HepG2 (cell line): Measurements from ENCODE around the gene CCDC91. TPM values are rescaled to one million over a fixed set of nuclear protein-coding genes. Genes with fewer than 3 reads are reported as not detected.

Experiments
- ATAC-seq: fragments of 200-7000 bp; cut with Tn5 transposase; 3 replicates; pipeline ENCODE4 v1.9.1; 2020; ENCODE audit warnings: mild to moderate bottlenecking, moderate library complexity
- BruUV-seq: library from RNA; stranded (reverse); fragments of 400-500 nt; replicated peaks from 2 replicates; lab custom pipeline; 2021; lab: Mats Ljungman, UMichigan
- CTCF ChIA-PET: fragments of 300-600 bp; formaldehyde crosslinking; extraction: SDS; loops from one replicate; lab custom pipeline; 2021; ENCODE audit warnings: low total read pairs, inconsistent platforms, low intra/inter-chr PET ratio; lab: Yijun Ruan, JAX
- POLR2A ChIA-PET: fragments of 350-600 bp; sonication (Branson Sonifier 250); formaldehyde crosslinking; loops from one replicate; lab custom pipeline; 2020; ENCODE audit warnings: antibody characterized with exemption, inconsistent platforms; lab: Yijun Ruan, JAX
- DNase-seq: peaks from one replicate; pipeline ENCODE4 v3.0.0-alpha.2; 2015; ENCODE audit warnings: low spot score
- FAIRE-seq: peaks from 3 replicates; lab custom pipeline; 2011; peaks lifted over from hg19 to GRCh38; lab: Jason Lieb, UNC
- H2AFZ ChIP-seq: one replicate; pipeline ENCODE4 v1.6.1; 2011; ENCODE audit warnings: low read length, inconsistent platforms
- H3K27ac ChIP-seq: fragments of 300-600 bp; 3 replicates; pipeline ENCODE4 v1.8.0; 2011; ENCODE audit warnings: mixed run types, mild to moderate bottlenecking, mixed read lengths, low read length, inconsistent platforms; ENCODE audit not compliant: insufficient read depth; ENCODE audit errors: extremely low read length
- H3K27me3 ChIP-seq, 2 experiments: fragments of 200-600 bp in 1 of 2; 2 replicates in 1 of 2; 3 replicates in 1 of 2; pipeline versions ENCODE4 v1.6.0 to v1.8.0; 2011; ENCODE audit warnings: low read length in 2 of 2, mild to moderate bottlenecking in 2 of 2, moderate library complexity in 2 of 2, inconsistent platforms in 1 of 2; ENCODE audit not compliant: insufficient read depth in 2 of 2, control insufficient read depth in 1 of 2
- H3K36me3 ChIP-seq, 2 experiments: fragments of 200-600 bp in 1 of 2; replicated peaks in 1 of 2; 2 replicates in 1 of 2; 3 replicates in 1 of 2; pipeline versions ENCODE4 v1.5.1 to v1.8.0; 2011; ENCODE audit warnings: low read length in 2 of 2, inconsistent platforms in 1 of 2; ENCODE audit not compliant: insufficient read depth in 2 of 2, control insufficient read depth in 1 of 2
- H3K4me1 ChIP-seq: 2 replicates; pipeline ENCODE4 v1.5.1; 2012; ENCODE audit warnings: low read length, inconsistent platforms; ENCODE audit not compliant: insufficient read depth
- H3K4me2 ChIP-seq: 2 replicates; pipeline ENCODE4 v1.6.0; 2011; ENCODE audit warnings: low read depth, low read length, inconsistent platforms
- H3K4me3 ChIP-seq, 3 experiments: fragments of 200-600 bp in 1 of 3; sonication (generic), shearing (Covaris generic) in 1 of 3; replicated peaks in 1 of 3; 2 replicates each; pipeline ENCODE4 v1.5.1; 2011 to 2016; ENCODE audit warnings: low read length in 3 of 3, inconsistent platforms in 2 of 3, low read depth in 2 of 3, mild to moderate bottlenecking in 2 of 3, control low read depth in 1 of 3, mixed read lengths in 1 of 3; ENCODE audit not compliant: insufficient read depth in 1 of 3
- H3K79me2 ChIP-seq: one replicate; pipeline ENCODE4 v1.6.1; 2011; ENCODE audit warnings: low read length, inconsistent platforms; ENCODE audit not compliant: insufficient read depth
- H3K9ac ChIP-seq: 2 replicates; pipeline ENCODE4 v1.6.0; 2011; ENCODE audit warnings: mild to moderate bottlenecking, low read depth, low read length, inconsistent platforms; ENCODE audit not compliant: insufficient read depth
- H3K9me3 ChIP-seq: 2 replicates; pipeline ENCODE4 v1.5.1; 2012; ENCODE audit warnings: mild to moderate bottlenecking, low read length
- H4K20me1 ChIP-seq: 2 replicates; pipeline ENCODE4 v1.6.0; 2011; ENCODE audit warnings: inconsistent platforms, mild to moderate bottlenecking, low read length, moderate library complexity; ENCODE audit not compliant: insufficient read depth
- CBFB ChIP-seq: sonication (generic); formaldehyde crosslinking; IDR thresholded peaks from 2 replicates; pipeline ENCODE4 v1.4.0; 2020; ENCODE audit warnings: missing genetic modification reagents
- JUND ChIP-seq: sonication (generic); formaldehyde crosslinking; IDR thresholded peaks from 2 replicates; pipeline ENCODE4 v1.8.0; 2022; ENCODE audit warnings: mild to moderate bottlenecking, missing genetic modification reagents
- SALL1 ChIP-seq: sonication (generic); formaldehyde crosslinking; IDR thresholded peaks from 2 replicates; pipeline ENCODE4 v1.8.0; 2022; ENCODE audit warnings: mild to moderate bottlenecking, missing genetic modification reagents
- TIGD3 ChIP-seq: sonication (generic); formaldehyde crosslinking; IDR thresholded peaks from 2 replicates; pipeline ENCODE4 v1.5.1; 2020; ENCODE audit warnings: mild to moderate bottlenecking, missing genetic modification reagents, borderline replicate concordance
- ZFP36 ChIP-seq: fragments of 150-350 bp; IDR thresholded peaks from 2 replicates; pipeline ENCODE4 v1.6.1; 2018; ENCODE audit warnings: borderline replicate concordance, low read length, low read depth; ENCODE audit not compliant: partially characterized antibody
- ZNF251 ChIP-seq: sonication (generic); formaldehyde crosslinking; IDR thresholded peaks from 2 replicates; pipeline ENCODE4 v1.9.0; 2021; ENCODE audit warnings: mild to moderate bottlenecking, missing genetic modification reagents
- ZNF790 ChIP-seq: sonication (generic); formaldehyde crosslinking; IDR thresholded peaks from 2 replicates; pipeline ENCODE4 v1.8.0; 2022; ENCODE audit warnings: missing genetic modification reagents, mild to moderate bottlenecking, borderline replicate concordance
- WGBS: methylation state at CpG from one replicate; pipeline ENCODE4 v1.1.6; 2017; ENCODE audit warnings: low lambda C conversion rate; 5-methylcytosine and 5-hydroxymethylcytosine counted together
- in situ Hi-C: cut with HindIII; loops from 2 replicates; pipeline ENCODE4 v1.10.0; 2017; ENCODE audit warnings: low pct_unique_long_range_greater_than_20kb; ENCODE audit not compliant: extremely low pct_ligation_motif_present
- intact Hi-C: fragments of 100-400 bp; cut with micrococcal nuclease; formaldehyde crosslinking; loops from one replicate; pipeline ENCODE4 v1.10.0; 2022; ENCODE audit not compliant: unreplicated experiment
- polyA plus RNA-seq, 8 experiments: library from polyadenylated mRNA; depleted of rRNA in 3 of 8; stranded (reverse) in 7 of 8; unstranded in 1 of 8; fragments of >200 nt; fragmentation: Illumina TruSeq in 4 of 8; extraction: Trizol in 4 of 8; gene quantifications; 2 replicates each; pipeline versions ENCODE4 v1.2.1 to v1.2.3, GENCODE V29; 2011 to 2016; ENCODE audit warnings: low read depth in 4 of 8, missing spikeins in 1 of 8, mixed read lengths in 1 of 8; ENCODE audit not compliant: insufficient read depth in 1 of 8
- total RNA-seq, 5 experiments: library from RNA; depleted of rRNA; stranded (reverse); fragments of >200 nt; fragmentation: Illumina TruSeq; extraction: Trizol; gene quantifications; 2 replicates each; pipeline ENCODE4 v1.2.3, GENCODE V29; 2016; ENCODE audit warnings: low read depth in 1 of 5
- TF ChIP-seq, protein P1 (sequence below): sonication (generic); formaldehyde crosslinking; IDR thresholded peaks from 2 replicates; pipeline ENCODE4 v1.5.0; 2020; ENCODE audit warnings: mild to moderate bottlenecking, missing genetic modification reagents, borderline replicate concordance

The CCDC91 gene
- total and polyA plus RNA-seq, 2 of the 13 experiments (the other 11 are each of a cell fraction or from before 2014, with no cell fraction given), result 9.8 to 15.8 TPM

DNA sequence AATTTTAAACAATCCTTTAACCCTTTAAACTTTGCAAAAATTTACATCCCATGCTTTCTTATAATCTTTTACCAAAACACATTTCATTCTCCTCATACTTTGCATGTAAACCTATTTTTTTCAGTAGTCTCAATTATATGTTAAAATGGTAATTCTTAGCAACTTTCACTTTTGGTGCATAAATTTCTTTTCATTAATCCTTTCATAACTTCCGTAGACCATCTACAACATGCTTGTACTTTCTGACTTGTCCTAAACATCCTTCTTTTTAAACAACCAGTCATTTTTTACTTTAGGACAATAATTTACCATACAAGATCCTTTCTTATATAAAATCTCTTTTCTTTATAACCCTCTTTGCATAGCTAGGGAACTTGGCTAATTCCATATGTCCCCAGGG is 19.5 kb downstream of the CCDC91 start:
- no peaks in the 10 kb centered on the region for H3K79me2 ChIP-seq
- H3K9me3 ChIP-seq, result peaks cover 12% of the 10 kb centered on the region
- in situ Hi-C loops (no loop called here), intact Hi-C loops (no loop called here)
- DNase-seq (no peak), FAIRE-seq (no peak), ATAC-seq (no peak)
- ChIA-PET POLR2A (no interaction called here), CTCF (no interaction called here)
- H3K27ac ChIP-seq, result no peak overlapping the region
- no peaks in the 10 kb centered on the region for H3K36me3 ChIP-seq
- no peaks in the 10 kb centered on the region for H3K4me1 ChIP-seq
- TF ChIP-seq CBFB (no peak), ZNF251 (no peak), ZNF790 (CRISPR knock-in tag) (no peak), SALL1 (CRISPR knock-in tag) (no peak), ZFP36 (peak; percentile 75)
- H3K4me2 ChIP-seq, result no peak overlapping the region
- BruUV-seq, result no TSS peak
- H3K9ac ChIP-seq, result no peak overlapping the region
- WGBS, result 94% methylated on average over 1 of the region's 1 CpG
- H2AFZ ChIP-seq, result no peak overlapping the region
- no peaks in the 10 kb centered on the region for H4K20me1 ChIP-seq
- H3K4me3 ChIP-seq, result no peak overlapping the region
- no peaks in the 10 kb centered on the region; a peak in 1 of 5 replicates for H3K27me3 ChIP-seq

DNA sequence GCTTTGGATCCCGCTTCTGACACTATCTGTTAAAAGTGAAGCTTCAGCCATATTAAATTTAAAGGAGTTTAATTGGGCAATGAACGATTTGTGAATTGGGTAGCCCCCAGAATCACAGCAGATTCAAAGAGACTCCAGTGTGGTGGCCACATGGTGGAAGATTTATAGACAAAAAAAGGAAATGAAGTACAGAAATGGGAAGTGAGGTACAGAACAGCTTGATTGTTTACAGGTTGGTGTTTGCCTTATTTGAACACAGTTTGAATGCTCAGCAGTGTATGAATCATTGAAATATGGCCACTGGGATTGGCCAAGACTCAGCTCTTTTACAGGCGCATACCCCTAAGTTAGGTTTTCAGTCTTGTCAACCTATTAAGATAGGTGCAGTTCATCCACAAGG is 21.9 kb downstream of the CCDC91 start:
- no peak overlapping the region for H3K27ac ChIP-seq
- CTCF ChIA-PET, result no interaction called here
- no peak overlapping the region for H3K4me2 ChIP-seq
- FAIRE-seq (no peak), ATAC-seq (no peak), DNase-seq (no peak)
- H3K4me3 ChIP-seq, result no peak overlapping the region
- POLR2A ChIA-PET, result no interaction called here
- no peaks in the 10 kb centered on the region for H3K36me3 ChIP-seq
- BruUV-seq, result no TSS peak
- no peak overlapping the region for H2AFZ ChIP-seq
- no peak overlapping the region for H3K9ac ChIP-seq
- no peaks in the 10 kb centered on the region for H4K20me1 ChIP-seq
- no peaks in the 10 kb centered on the region for H3K79me2 ChIP-seq
- intact Hi-C loops (no loop called here), in situ Hi-C loops (no loop called here)
- H3K4me1 ChIP-seq, result no peaks in the 10 kb centered on the region
- H3K27me3 ChIP-seq, result no peaks in the 10 kb centered on the region; a peak in 1 of 5 replicates
- H3K9me3 ChIP-seq, result peaks cover 12% of the 10 kb centered on the region
- whole genome bisulfite sequencing, result 79% methylated on average over 3 of the region's 3 CpGs
- TF ChIP-seq, protein P1, sequence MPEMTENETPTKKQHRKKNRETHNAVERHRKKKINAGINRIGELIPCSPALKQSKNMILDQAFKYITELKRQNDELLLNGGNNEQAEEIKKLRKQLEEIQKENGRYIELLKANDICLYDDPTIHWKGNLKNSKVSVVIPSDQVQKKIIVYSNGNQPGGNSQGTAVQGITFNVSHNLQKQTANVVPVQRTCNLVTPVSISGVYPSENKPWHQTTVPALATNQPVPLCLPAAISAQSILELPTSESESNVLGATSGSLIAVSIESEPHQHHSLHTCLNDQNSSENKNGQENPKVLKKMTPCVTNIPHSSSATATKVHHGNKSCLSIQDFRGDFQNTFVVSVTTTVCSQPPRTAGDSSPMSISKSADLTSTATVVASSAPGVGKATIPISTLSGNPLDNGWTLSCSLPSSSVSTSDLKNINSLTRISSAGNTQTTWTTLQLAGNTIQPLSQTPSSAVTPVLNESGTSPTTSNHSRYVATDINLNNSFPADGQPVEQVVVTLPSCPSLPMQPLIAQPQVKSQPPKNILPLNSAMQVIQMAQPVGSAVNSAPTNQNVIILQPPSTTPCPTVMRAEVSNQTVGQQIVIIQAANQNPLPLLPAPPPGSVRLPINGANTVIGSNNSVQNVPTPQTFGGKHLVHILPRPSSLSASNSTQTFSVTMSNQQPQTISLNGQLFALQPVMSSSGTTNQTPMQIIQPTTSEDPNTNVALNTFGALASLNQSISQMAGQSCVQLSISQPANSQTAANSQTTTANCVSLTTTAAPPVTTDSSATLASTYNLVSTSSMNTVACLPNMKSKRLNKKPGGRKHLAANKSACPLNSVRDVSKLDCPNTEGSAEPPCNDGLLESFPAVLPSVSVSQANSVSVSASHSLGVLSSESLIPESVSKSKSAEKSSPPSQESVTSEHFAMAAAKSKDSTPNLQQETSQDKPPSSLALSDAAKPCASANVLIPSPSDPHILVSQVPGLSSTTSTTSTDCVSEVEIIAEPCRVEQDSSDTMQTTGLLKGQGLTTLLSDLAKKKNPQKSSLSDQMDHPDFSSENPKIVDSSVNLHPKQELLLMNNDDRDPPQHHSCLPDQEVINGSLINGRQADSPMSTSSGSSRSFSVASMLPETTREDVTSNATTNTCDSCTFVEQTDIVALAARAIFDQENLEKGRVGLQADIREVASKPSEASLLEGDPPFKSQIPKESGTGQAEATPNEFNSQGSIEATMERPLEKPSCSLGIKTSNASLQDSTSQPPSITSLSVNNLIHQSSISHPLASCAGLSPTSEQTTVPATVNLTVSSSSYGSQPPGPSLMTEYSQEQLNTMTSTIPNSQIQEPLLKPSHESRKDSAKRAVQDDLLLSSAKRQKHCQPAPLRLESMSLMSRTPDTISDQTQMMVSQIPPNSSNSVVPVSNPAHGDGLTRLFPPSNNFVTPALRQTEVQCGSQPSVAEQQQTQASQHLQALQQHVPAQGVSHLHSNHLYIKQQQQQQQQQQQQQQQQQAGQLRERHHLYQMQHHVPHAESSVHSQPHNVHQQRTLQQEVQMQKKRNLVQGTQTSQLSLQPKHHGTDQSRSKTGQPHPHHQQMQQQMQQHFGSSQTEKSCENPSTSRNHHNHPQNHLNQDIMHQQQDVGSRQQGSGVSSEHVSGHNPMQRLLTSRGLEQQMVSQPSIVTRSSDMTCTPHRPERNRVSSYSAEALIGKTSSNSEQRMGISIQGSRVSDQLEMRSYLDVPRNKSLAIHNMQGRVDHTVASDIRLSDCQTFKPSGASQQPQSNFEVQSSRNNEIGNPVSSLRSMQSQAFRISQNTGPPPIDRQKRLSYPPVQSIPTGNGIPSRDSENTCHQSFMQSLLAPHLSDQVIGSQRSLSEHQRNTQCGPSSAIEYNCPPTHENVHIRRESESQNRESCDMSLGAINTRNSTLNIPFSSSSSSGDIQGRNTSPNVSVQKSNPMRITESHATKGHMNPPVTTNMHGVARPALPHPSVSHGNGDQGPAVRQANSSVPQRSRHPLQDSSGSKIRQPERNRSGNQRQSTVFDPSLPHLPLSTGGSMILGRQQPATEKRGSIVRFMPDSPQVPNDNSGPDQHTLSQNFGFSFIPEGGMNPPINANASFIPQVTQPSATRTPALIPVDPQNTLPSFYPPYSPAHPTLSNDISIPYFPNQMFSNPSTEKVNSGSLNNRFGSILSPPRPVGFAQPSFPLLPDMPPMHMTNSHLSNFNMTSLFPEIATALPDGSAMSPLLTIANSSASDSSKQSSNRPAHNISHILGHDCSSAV (CRISPR knock-in tag), result no peak
- no peak for TF ChIP-seq JUND (CRISPR knock-in tag)
- TF ChIP-seq TIGD3, result no peak
